ENCODE measurements around the gene GNAI2.
A peak's percentile ranks its signal among the peaks of the same experiment; 100 is the strongest.

Gene GNAI2

DNA sequence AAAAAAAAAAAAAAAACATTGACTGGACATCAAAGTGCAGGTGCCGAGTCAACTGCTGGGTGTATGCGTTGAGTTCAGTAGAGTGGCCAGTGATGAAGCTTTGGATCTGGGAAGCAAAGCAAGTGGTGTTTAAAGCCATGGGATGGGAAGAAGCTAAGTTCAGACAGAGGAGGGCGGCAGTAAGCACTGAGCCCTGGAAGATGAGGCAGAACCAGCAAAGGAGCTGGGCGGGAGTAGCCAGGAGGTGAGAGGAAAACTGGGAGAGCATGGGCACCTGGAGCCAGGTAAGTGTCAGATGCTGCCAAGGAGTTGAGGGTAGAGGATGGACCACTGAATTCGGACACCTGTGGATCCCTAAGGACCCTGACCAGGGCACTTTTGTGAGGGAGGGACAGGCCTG, 11.4 kb upstream of the GNAI2 start:
- no peak for TF ChIP-seq TAF1 (IDR thresholded peaks at IDR 0.05; ENCODE audit: low read depth)
- no peak for TF ChIP-seq NFIC (IDR thresholded peaks at IDR 0.05)
- no peak for TF ChIP-seq TCF12 (IDR thresholded peaks at IDR 0.05; ENCODE audit: low read depth)
- no peak for TF ChIP-seq RAD21 (IDR thresholded peaks at IDR 0.05; ENCODE audit: low read depth)
- no peak for TF ChIP-seq FOXM1 (IDR thresholded peaks at IDR 0.05; ENCODE audit: borderline replicate concordance, low read depth)

DNA sequence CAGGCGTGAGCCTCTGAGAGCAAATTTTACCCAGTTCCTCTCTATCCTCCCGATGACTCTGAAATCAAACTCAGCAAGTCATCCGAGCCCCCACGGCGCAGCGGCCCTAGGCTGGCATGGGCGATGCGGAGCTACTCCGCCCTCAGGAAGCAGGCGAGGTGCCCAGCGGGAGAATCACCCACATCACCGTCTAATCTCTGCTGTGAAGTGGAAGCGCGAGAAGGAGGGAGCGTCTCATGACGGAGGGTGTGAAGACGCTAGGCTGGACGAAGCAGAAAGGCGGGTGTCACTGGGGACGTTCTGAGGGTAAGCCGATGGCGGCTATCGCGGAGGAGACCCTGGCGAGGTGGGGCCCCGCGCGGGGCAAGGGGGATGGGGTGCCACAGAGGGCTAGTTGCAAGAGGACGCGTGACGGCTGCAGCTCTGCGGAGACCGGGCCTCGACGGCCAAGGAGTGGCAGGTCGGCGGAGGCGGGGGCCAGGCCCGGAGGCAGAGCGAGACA, 9.1 kb upstream of the GNAI2 start:
- TF ChIP-seq, protein P1, sequence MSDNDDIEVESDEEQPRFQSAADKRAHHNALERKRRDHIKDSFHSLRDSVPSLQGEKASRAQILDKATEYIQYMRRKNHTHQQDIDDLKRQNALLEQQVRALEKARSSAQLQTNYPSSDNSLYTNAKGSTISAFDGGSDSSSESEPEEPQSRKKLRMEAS (IDR thresholded peaks at IDR 0.05), result peak; percentile 69
- TF ChIP-seq TEAD4 (IDR thresholded peaks at IDR 0.05), result no peak

DNA sequence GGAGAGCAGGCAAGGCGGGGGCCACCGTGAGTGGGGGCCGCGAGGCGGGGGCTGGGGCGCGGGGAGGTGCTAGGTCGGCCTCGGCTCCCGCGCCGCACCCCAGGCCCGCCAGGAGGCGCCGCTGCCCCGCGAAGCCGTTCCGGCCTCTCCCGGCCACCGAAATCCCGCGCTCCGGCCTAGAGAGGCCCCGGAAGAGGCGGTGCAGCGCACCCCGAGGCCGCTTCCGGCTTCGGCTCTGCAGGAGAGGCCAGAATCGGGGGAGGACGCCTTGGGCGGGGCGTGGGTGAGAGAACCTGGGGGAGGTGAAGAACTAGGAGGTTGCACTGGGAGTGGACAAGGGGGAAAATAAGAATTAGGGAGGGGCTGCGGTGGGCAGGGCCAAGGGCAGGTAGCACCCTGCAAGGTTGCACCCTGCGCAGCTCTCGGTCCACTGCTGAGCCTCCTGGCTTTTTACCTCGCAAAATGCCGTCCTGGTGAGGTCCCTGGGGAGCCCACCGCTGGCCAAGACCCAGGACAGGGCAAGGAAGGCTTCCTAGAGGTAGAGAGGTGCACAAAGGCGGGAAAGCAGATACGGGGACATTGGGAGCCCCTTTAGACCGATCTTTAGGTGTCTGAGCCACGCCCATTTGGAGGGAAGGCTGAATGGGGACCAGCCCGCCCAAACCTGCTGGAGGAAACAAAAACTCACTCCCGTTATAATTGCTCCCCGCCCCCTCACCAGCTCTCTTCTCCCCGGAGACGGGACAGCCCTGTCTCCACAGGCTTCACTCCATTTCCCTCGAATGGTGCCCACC, 8.4 kb upstream of the GNAI2 start:
- TF ChIP-seq CEBPB (IDR thresholded peaks at IDR 0.05) (peak; percentile 3; the same call in 1 of the 2 replicates), ZBTB7A (IDR thresholded peaks at IDR 0.05; ENCODE audit: low read depth) (peak; percentile 98), YY1 (IDR thresholded peaks at IDR 0.05; ENCODE audit: low read depth) (no peak), NFIC (IDR thresholded peaks at IDR 0.05) (peak; percentile 6; the same call in 1 of the 2 replicates), CREB1 (IDR thresholded peaks at IDR 0.05; ENCODE audit: low read depth) (no peak), EP300 (IDR thresholded peaks at IDR 0.05; ENCODE audit: borderline replicate concordance) (peak; percentile 54; the same call in 1 of the 2 replicates), EGR1 (IDR thresholded peaks at IDR 0.05) (peak; percentile 88), TCF12 (IDR thresholded peaks at IDR 0.05; ENCODE audit: low read depth) (peak; percentile 41; the same call in 1 of the 2 replicates), TAF1 (IDR thresholded peaks at IDR 0.05; ENCODE audit: low read depth) (0 out of 2 replicates have a peak, but pooled peaks have one; percentile 53), TEAD4 (IDR thresholded peaks at IDR 0.05) (no peak; the same call in 1 of the 2 replicates), FOXM1 (IDR thresholded peaks at IDR 0.05; ENCODE audit: borderline replicate concordance, low read depth) (peak; percentile 45; the same call in 1 of the 2 replicates), RAD21 (IDR thresholded peaks at IDR 0.05; ENCODE audit: low read depth) (peak; percentile 81)
- TF ChIP-seq, protein P2, sequence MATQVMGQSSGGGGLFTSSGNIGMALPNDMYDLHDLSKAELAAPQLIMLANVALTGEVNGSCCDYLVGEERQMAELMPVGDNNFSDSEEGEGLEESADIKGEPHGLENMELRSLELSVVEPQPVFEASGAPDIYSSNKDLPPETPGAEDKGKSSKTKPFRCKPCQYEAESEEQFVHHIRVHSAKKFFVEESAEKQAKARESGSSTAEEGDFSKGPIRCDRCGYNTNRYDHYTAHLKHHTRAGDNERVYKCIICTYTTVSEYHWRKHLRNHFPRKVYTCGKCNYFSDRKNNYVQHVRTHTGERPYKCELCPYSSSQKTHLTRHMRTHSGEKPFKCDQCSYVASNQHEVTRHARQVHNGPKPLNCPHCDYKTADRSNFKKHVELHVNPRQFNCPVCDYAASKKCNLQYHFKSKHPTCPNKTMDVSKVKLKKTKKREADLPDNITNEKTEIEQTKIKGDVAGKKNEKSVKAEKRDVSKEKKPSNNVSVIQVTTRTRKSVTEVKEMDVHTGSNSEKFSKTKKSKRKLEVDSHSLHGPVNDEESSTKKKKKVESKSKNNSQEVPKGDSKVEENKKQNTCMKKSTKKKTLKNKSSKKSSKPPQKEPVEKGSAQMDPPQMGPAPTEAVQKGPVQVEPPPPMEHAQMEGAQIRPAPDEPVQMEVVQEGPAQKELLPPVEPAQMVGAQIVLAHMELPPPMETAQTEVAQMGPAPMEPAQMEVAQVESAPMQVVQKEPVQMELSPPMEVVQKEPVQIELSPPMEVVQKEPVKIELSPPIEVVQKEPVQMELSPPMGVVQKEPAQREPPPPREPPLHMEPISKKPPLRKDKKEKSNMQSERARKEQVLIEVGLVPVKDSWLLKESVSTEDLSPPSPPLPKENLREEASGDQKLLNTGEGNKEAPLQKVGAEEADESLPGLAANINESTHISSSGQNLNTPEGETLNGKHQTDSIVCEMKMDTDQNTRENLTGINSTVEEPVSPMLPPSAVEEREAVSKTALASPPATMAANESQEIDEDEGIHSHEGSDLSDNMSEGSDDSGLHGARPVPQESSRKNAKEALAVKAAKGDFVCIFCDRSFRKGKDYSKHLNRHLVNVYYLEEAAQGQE (IDR thresholded peaks at IDR 0.05; ENCODE audit: low read depth), result no peak
- TF ChIP-seq, protein P1 (IDR thresholded peaks at IDR 0.05), result no peak
- TF ChIP-seq, protein P3, sequence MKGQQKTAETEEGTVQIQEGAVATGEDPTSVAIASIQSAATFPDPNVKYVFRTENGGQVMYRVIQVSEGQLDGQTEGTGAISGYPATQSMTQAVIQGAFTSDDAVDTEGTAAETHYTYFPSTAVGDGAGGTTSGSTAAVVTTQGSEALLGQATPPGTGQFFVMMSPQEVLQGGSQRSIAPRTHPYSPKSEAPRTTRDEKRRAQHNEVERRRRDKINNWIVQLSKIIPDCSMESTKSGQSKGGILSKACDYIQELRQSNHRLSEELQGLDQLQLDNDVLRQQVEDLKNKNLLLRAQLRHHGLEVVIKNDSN (IDR thresholded peaks at IDR 0.05), result peak; percentile 23; the same call in 1 of the 2 replicates

DNA sequence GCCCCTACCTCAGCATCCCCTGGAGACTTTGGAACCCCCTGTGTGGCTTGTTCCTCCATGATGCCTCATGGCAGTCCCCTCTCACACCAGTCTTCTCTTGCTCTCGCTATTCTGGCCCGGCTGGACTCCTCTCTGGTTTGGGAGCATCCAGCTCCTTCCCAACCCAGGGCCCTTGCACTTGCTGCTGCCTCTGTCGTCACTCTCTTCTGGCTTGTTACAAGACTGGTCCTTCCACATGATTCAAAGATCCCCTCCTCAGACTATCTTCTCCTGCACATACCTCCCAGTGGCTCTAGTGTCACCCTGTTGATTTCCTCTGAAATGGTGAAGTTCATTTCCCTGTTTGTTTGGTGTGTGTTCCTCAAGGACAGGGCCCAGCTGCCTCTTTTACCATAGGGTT, 6.5 kb upstream of the GNAI2 start:
- no peak for TF ChIP-seq RAD21 (IDR thresholded peaks at IDR 0.05; ENCODE audit: low read depth)
- TF ChIP-seq TCF12 (IDR thresholded peaks at IDR 0.05; ENCODE audit: low read depth), result no peak
- no peak for TF ChIP-seq ZBTB7A (IDR thresholded peaks at IDR 0.05; ENCODE audit: low read depth)
- no peak for TF ChIP-seq EGR1 (IDR thresholded peaks at IDR 0.05)
- TF ChIP-seq, protein P3 (IDR thresholded peaks at IDR 0.05), result no peak
- no peak for TF ChIP-seq TEAD4 (IDR thresholded peaks at IDR 0.05)
- no peak for TF ChIP-seq NFIC (IDR thresholded peaks at IDR 0.05)
- no peak for TF ChIP-seq YY1 (IDR thresholded peaks at IDR 0.05; ENCODE audit: low read depth)
- no peak for TF ChIP-seq EP300 (IDR thresholded peaks at IDR 0.05; ENCODE audit: borderline replicate concordance)
- TF ChIP-seq TAF1 (IDR thresholded peaks at IDR 0.05; ENCODE audit: low read depth), result no peak
- no peak for TF ChIP-seq CEBPB (IDR thresholded peaks at IDR 0.05)
- TF ChIP-seq, protein P2 (IDR thresholded peaks at IDR 0.05; ENCODE audit: low read depth), result no peak
- TF ChIP-seq CREB1 (IDR thresholded peaks at IDR 0.05; ENCODE audit: low read depth), result no peak
- TF ChIP-seq, protein P1 (IDR thresholded peaks at IDR 0.05), result no peak
- TF ChIP-seq FOXM1 (IDR thresholded peaks at IDR 0.05; ENCODE audit: borderline replicate concordance, low read depth), result no peak

DNA sequence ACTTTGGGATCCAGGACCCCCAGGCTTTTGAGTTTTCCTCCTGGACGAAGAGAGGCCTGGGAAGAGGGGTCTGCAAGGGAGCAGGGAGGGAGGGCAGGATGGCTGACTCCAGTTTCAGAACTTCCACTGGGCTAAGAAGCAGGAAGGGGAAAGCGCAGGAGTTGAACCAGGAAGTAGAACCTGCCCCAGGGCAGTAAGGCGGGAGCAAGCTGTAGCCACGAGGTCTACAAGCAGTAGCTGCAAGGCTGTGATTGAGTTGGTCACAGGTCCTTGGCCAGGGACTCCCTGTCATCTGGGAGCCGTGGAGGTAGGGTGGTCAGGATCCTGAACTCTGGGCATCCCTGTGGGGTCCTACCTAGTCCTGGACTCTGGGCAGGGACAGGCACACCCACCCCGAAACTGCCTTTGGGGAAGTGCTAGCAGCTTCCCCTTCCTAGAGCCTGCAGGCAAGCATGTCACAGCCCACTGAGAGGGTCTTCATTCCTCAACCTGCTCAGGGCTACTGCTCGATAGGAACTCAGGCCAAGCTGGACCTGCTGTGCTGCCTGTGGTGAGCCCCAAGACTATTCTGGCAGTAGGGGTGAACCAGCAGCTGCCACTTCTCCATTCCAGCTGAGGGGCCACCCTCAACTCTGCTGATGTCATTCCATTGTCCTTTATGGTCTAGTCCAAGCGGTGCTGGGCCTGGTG, 5.8 kb upstream of the GNAI2 start:
- TF ChIP-seq FOXM1 (IDR thresholded peaks at IDR 0.05; ENCODE audit: borderline replicate concordance, low read depth) (no peak), ZBTB7A (IDR thresholded peaks at IDR 0.05; ENCODE audit: low read depth) (no peak), CREB1 (IDR thresholded peaks at IDR 0.05; ENCODE audit: low read depth) (no peak)
